Measurements from ENCODE around the gene ADCY4. TPM values are rescaled to one million over a fixed set of nuclear protein-coding genes. Genes with fewer than 3 reads are reported as not detected.

Gene ADCY4
- total and polyA plus RNA-seq, 2 of the 13 experiments (the other 11 are each of a cell fraction or from before 2014, with no cell fraction given): 0.03 TPM; not detected in 1

DNA sequence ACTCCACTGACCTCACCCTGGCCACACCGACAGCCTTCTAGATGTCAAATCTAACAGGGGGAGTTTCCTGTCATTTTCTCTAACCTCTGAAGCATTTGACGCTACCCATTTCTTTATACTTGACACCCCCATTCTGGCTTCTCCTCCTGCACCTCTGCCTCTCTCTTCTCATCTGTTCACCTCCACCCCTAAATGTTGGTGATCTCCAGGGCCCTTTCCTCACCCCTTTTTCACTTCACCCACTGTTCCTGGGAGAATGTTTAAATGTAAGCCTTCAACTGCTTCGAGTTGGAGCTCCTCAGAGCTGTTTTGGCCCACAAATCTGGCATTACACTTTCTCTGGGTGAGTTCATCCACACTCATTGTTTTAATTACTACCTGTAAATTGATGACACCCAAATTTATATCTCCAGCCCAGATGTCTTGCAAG, 63.0 kb downstream of the ADCY4 start (continued):
- no peak for TF ChIP-seq SMYD3 (CRISPR knock-in tag; IDR thresholded peaks at IDR 0.05)
- TF ChIP-seq BHLHE40 (IDR thresholded peaks at IDR 0.05; ENCODE audit: low read length): no peak
- no peak for TF ChIP-seq THAP11 (CRISPR knock-in tag; IDR thresholded peaks at IDR 0.05)
- no peak for TF ChIP-seq ZNF530 (CRISPR knock-in tag; IDR thresholded peaks at IDR 0.05; ENCODE audit: low read depth)
- TF ChIP-seq, protein P1, sequence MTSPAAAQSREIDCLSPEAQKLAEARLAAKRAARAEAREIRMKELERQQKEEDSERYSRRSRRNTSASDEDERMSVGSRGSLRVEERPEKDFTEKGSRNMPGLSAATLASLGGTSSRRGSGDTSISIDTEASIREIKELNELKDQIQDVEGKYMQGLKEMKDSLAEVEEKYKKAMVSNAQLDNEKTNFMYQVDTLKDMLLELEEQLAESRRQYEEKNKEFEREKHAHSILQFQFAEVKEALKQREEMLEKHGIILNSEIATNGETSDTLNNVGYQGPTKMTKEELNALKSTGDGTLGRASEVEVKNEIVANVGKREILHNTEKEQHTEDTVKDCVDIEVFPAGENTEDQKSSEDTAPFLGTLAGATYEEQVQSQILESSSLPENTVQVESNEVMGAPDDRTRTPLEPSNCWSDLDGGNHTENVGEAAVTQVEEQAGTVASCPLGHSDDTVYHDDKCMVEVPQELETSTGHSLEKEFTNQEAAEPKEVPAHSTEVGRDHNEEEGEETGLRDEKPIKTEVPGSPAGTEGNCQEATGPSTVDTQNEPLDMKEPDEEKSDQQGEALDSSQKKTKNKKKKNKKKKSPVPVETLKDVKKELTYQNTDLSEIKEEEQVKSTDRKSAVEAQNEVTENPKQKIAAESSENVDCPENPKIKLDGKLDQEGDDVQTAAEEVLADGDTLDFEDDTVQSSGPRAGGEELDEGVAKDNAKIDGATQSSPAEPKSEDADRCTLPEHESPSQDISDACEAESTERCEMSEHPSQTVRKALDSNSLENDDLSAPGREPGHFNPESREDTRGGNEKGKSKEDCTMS (CRISPR knock-in tag; conservative IDR thresholded peaks at IDR 0.05): peak; percentile 80; the same call in 1 of the 2 replicates
- TF ChIP-seq PAWR (CRISPR knock-in tag; IDR thresholded peaks at IDR 0.05; ENCODE audit: borderline replicate concordance): no peak
- TF ChIP-seq FIP1L1 (IDR thresholded peaks at IDR 0.05; ENCODE audit: borderline replicate concordance, insufficient read depth, low read depth, low read length): no peak
- no peak for TF ChIP-seq BRD4 (CRISPR knock-in tag; IDR thresholded peaks at IDR 0.05)
- TF ChIP-seq RERE (CRISPR knock-in tag; IDR thresholded peaks at IDR 0.05; ENCODE audit: low read depth): no peak
- no peak for TF ChIP-seq RARG (CRISPR knock-in tag; IDR thresholded peaks at IDR 0.05; ENCODE audit: low read depth)
- TF ChIP-seq NAIF1 (CRISPR knock-in tag; IDR thresholded peaks at IDR 0.05; ENCODE audit: borderline replicate concordance): 0 out of 2 replicates have a peak, but pooled peaks have one; percentile 7
- 0 out of 2 replicates have a peak, but pooled peaks have one; percentile 69 for TF ChIP-seq RNF219 (CRISPR knock-in tag; IDR thresholded peaks at IDR 0.05)
- TF ChIP-seq SKIL (CRISPR knock-in tag; IDR thresholded peaks at IDR 0.05; ENCODE audit: borderline replicate concordance): no peak
- TF ChIP-seq ZNF747 (CRISPR knock-in tag; IDR thresholded peaks at IDR 0.05; ENCODE audit: borderline replicate concordance): no peak

All from HepG2 (cell line).